MV-4-11 (cell line): ENCODE data around the gene GNS.
A peak's percentile ranks its signal among the peaks of the same experiment; 100 is the strongest.
"Not testable (repeated sequence)": the region's sequence is repeated elsewhere in the genome, so short reads cannot be mapped to it uniquely, and the experiment has no call there.

Experiments
- DNase-seq: peaks from one replicate; lab custom pipeline; 2025; lab: John Stamatoyannopoulos, UW

The GNS gene

GRCh38 chr12:64695550-64695949 lies 63.7 kb downstream of the GNS start:
- DNase-seq, result no peak

GRCh38 chr12:64694130-64695040 lies 64.8 kb downstream of the GNS start:
- no peak for DNase-seq

GRCh38 chr12:64691795-64692583 lies 67.2 kb downstream of the GNS start:
- no peak for DNase-seq

GRCh38 chr12:64691227-64691794 lies 67.9 kb downstream of the GNS start:
- DNase-seq, result no peak

DNA sequence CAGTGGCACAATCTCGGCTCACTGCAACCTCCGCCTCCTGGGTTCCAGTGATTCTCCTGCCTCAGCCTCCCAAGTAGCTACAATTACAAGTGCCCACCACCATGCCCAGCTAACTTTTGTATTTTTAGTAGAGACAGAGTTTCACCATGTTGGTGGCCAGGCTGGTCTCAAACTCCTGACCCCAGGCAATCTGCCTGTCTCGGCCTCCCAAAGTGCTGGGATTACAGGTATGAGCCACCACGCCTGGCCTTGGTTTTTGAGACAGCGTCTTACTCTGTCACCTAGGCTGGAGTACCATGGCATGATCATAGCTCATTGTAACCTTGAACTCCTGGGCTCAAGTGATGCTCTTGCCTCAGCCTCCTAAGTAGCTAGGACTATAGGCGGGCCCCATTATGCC lies 69.0 kb downstream of the GNS start:
- not testable (repeated sequence) for DNase-seq

DNA sequence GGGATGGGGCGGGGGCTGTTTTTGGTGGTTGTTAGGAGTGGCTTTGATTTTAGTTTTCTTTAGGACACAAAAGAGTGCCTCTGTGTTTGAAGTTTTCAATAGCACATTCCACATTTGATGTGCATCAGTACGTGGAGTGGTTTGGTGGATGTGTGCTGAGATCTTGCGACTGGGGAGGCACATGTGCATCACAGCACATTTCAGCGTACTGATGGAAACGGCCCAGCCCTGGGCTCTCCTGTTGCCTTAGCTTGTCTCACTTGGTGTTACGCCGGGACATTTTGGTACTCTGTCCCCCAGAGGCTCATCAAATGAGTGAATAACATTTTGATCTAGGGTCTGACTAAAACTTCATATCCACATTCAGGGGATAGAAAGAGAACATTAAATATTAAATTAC lies 70.5 kb downstream of the GNS start:
- DNase-seq, result no peak

- DNase-seq, result no peak
Observed at GRCh38 chr12:64688219-64688618, 71.0 kb downstream of the GNS start.

GRCh38 chr12:64687816-64688215 lies 71.4 kb downstream of the GNS start:
- DNase-seq, result peak; percentile 75

DNA sequence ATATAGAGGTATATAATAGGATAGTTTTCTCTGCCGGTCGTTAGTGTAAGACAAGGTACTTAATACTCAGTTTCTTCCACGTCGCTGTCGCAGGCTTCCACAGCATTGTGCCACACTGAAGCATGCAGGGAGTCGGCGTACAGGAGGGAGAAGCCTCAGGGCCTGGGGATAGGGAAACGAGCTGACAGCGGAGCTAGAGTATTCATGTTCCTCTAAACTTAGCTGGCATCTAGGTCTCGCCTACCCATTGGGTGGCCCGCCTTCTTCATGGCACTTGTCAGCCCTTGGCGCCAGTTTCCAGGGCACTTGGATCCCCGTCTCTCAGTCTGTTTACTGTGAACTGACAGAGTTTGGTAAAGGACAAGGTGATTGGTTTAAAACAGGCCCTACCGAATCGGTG lies 73.6 kb downstream of the GNS start:
- DNase-seq, result no peak

DNA sequence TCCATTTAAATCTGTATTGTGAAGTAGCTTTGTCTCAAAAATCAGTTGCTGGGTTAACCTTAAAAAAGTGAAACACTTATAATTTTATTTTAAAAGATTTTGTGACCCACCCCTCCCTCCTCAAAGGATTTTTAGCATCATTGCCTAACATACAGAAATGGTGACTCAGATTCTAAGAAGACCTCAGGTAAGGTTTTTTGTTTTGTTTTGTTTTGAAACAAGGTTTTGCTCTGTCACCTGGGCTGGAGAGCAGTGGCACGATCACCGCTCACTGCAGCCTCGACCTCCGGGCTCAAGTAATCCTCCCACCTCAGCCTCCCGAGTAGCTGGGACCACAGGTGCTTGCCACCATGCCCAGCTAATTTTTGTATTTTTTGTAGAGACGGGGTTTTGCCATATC lies 74.2 kb downstream of the GNS start:
- DNase-seq, result no peak

DNA sequence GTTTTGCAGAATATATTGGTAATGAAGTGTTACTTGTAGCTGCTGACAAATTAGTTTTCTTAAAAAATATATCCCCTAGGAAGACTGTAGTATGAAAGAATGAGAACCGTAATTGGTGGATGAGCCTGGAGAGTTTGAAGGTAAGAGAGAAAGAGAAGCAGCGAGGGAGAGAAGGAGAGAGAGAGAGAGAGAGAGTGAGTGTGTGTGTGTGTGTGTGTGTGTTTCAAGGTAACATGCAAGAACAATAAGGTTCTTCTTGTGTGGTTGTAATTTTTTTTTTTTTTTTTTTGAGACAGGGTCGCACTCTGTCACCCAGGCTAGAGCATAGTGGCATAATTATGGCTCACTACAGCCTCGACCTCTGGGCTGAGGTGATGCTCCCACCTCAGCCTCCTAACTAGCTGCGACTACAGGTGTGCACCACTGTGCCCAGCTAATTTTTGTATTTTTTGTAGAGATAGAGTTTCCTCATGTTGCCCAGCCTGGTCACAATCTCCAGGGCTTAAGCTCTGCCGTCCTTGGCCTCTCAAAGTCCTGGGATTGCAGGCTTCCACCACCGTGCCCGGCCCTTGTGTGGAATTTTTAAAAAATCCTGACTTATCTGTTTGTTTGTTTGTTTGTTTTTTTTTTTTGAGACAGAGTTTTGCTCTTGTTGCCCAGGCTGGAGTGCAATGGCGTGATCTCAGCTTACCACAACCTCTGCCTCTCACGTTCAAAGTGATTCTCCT lies 75.2 kb downstream of the GNS start:
- DNase-seq, result no peak

DNA sequence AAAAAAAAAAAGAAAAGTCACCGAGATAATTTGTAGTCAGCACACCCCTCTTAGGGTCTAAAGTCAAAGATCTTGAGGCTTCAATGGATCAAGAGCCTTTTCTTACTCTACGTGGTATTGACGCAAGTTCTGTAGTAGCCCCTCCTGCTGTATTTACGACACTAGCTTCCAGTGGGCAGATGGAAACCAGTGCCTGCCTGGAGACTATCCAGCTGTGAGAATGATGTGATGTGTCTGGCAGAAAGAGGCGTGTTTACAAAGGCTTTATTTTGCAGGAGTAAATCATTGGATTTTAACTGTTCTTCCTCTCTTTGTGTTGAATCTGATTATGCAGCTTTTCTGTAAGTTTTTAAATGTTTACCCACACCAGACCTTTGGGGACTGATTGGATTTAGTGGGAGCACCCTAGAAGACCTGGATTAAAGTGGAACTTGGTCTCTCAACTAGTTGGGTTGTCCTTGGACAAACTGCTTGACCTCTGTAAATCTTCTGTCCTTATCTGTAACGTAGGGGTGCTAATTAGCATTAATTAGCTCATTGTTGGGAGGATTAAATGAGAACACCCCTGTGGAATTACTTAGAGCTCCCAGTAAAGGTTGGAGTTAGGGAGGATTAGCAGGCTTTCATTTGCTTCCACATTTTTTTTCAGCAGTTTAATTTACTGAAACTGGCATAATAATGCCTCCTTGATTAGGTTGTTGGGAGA lies 76.5 kb downstream of the GNS start:
- peak; percentile 36 for DNase-seq

DNA sequence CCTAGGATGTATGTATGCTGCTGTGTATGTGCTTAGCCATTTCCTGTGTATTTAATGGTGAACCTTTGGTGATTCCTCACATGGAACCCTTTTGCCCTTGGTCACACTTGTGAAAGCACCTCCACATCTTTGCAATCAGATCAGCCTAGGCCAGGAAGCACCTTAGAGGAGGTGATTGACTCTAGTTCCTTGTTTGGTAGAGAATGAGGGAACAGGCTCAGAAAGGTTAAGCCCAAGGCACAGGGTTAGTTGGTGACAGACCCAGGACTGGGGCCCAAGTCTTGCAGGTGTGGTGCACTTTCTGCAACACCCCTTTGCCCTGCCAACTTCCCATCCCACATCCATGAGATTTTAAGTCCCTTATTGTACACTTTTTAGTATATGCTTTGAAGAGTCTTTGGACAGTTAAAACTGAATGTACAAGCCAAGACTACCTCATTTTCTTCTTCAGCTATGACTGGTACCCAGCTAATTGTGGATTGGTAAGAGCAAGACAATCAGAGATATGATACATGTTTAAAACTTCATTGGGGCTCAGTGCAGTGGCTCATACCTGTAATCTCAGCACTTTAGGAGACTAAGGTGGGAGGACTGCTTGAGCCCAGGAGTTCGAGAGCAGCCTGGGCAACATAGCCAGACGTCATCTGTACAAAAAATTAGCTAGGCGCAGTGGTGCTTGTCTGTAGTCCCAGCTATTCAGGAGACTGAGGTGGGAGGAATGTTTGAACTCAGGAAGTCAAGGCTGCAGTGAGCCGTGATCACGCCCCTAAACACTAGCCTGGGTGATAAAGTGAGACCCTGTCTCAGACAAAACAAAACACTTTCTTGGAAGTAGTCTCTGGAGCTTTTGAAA lies 77.8 kb downstream of the GNS start:
- no peak for DNase-seq

GRCh38 chr12:64680235-64680634 lies 79.0 kb downstream of the GNS start:
- DNase-seq, result no peak

DNA sequence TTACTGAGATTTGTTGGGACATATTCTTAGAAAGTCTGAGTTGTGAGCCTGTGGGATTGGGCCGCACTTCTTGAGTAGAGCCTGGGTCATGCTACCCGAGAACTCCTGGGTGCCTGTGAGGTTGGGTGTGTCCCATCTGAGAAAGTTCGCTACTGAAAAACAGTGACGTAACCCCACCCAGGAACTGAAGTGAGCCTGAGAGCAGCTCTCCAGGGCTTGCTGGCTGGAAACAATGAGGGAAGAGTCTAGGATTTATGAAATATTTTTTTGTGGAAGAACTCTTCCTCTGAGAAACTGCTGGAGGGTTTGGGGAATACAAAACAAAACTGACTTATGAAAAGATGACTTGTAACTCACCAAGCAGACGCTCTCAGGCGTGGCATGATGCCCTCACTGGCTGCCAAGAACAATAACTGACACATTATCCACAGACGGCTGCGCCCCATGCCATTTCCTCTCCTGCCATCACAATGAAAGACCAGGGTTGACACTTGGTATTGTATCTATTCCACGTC lies 79.7 kb downstream of the GNS start:
- no peak for DNase-seq

- no peak for DNase-seq
Observed at GRCh38 chr12:64678835-64679234, 80.4 kb downstream of the GNS start.

DNA sequence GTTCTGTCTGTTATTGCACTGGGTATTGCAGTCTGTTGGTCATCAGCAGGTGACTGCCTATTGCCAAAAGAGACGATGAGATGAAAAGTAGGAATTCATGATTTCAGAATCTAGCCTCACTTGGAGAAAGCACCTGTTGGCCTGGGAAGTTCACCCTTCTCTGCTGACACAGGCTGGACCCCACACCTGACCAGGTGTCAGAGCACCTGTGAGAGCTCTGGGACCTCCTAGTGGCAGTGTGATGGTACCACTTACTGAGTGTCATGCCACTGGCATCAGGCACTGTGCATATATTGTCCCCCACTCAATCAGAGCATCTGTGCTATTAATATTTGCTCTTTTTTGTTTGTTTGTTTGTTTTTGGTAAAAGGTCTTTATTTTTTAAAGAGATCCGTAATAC lies 81.0 kb downstream of the GNS start:
- DNase-seq, result no peak

GRCh38 chr12:64675795-64676194 lies 83.4 kb downstream of the GNS start:
- no peak for DNase-seq

GRCh38 chr12:64674367-64674922 lies 84.8 kb downstream of the GNS start:
- DNase-seq, result no peak
